GM12873 (cell line): ENCODE measurements around the gene C12orf76.

Experiments used
- TF ChIP-seq, protein P1 (sequence below): IDR thresholded peaks from 2 replicates; pipeline ENCODE4 v1.5.1; 2012; ENCODE audit warnings: low read depth, mild to moderate bottlenecking, moderate library complexity, low read length, control low read depth; ENCODE audit not compliant: insufficient read depth; ENCODE audit errors: missing control alignments

The C12orf76 gene

GRCh38 chr12:110071504-110071903 is 23.2 kb upstream of the C12orf76 start:
- TF ChIP-seq, protein P1, sequence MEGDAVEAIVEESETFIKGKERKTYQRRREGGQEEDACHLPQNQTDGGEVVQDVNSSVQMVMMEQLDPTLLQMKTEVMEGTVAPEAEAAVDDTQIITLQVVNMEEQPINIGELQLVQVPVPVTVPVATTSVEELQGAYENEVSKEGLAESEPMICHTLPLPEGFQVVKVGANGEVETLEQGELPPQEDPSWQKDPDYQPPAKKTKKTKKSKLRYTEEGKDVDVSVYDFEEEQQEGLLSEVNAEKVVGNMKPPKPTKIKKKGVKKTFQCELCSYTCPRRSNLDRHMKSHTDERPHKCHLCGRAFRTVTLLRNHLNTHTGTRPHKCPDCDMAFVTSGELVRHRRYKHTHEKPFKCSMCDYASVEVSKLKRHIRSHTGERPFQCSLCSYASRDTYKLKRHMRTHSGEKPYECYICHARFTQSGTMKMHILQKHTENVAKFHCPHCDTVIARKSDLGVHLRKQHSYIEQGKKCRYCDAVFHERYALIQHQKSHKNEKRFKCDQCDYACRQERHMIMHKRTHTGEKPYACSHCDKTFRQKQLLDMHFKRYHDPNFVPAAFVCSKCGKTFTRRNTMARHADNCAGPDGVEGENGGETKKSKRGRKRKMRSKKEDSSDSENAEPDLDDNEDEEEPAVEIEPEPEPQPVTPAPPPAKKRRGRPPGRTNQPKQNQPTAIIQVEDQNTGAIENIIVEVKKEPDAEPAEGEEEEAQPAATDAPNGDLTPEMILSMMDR = no peak

DNA sequence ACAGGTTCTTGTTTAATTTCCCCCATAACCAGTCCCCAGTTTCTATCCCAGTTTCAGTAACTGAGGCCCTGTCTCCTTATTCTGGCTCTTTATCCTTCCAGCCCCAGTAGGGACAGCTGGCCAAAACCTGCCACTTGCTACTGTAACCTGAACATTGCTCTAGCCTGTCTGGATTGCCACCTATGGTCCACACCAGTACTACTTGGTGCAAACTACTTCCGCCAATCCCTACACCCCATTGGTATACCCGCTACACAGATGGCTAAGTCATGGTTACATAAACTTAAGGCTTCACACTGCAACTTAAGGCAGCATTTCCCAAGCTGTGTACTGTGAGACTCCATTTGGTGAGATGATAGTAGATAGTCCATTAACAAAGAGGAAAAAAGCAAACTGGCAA is 20.3 kb upstream of the C12orf76 start:
- TF ChIP-seq, protein P1 = no peak

DNA sequence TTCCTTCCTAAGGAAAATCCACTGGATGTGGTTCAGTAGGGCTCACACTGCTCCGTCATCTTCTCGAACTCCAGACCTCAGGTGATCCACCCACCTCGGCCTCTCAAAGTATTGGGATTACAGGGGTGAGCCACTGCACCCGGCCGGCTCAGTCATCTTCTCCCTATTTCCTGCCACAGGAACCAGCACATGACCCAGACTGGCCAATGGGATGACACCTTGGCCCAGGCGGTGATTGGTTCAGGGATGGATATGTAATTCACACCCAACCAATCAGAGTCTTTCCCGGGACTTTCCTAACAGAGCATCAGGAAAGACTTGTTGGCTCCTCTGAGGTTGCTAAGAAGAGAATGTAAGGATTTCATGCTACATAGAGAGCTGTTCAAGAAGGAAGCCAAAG is 19.2 kb upstream of the C12orf76 start:
- TF ChIP-seq, protein P1 = no peak

- TF ChIP-seq, protein P1 = no peak
Observed at GRCh38 chr12:110065540-110065939, 17.2 kb upstream of the C12orf76 start.

DNA sequence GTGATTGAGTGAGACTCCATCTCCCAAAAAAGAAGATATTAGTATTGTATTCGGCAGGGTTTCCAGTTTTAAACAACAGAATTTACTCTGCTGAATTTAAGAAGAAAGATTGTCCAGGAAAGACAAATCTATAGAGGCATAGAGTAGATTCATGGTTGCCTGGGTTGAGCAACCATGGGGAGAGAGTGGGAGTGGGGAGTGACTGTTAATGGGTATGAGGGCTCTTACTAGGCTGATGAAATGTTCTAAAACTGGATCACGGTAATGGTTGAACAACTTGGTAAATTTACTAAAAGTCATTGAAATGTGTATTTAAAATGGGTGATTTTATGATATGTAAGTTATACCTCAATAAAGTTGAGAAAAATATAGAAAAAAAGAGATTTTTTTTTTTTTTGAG is 13.9 kb upstream of the C12orf76 start:
- TF ChIP-seq, protein P1 = no peak

DNA sequence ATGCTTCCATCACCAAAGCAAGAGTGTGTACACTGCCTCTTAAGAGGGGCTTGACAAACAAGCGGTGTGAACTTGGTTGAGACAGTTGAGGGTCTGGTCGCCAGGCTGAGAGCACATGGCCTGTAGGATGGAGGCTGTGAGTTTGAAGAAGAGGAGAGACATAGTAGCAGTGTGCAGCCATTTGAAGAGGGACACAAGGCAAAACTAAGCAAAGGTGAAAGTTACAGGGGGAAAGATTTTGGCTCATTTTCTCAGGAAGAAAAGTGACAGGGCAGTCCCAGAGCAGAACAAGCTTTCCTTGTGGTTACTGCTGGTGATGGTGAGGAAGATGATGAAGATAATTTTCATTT is 11.3 kb upstream of the C12orf76 start:
- TF ChIP-seq, protein P1 = no peak

GRCh38 chr12:110058875-110059615 is 10.7 kb upstream of the C12orf76 start:
- TF ChIP-seq, protein P1 = no peak
